Measurements from ENCODE around the gene ACSL5.
"Not testable (repeated sequence)": the region's sequence is repeated elsewhere in the genome, so short reads cannot be mapped to it uniquely, and the experiment has no call there.

Gene ACSL5

DNA sequence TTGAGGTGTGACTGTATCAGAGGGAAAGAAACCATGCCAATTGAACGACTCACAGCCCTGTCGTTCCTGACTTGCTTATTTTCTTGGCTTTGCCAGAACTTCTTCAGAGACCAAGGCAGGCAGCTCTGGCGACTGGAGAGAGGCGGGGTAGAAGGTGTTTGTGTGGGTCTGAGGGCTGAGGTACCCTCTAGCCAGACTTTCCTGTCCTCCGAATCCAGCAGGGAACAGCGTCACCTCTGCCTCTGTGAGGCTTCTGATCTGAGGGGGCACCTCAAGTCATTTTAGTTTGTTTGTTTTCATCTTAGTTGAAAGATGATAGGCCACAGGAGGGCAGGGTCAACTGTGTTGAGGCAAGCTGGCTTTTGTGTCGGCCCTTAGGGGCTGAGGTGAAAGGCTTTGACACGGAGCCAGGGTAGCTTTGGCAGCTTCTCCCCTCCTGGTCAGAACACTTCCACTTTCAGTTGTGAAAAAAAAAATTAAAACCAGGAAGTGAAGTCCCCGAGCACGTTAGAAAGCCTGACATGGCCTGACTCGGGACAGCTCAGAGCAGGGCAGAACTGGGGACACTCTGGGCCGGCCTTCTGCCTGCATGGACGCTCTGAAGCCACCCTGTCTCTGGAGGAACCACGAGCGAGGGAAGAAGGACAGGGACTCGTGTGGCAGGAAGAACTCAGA, 1.9 kb downstream of the ACSL5 start:
- DNase-seq (ENCODE audit: low read depth in 2 of 2): peak in 1 of 2 experiments; percentile 15

DNA sequence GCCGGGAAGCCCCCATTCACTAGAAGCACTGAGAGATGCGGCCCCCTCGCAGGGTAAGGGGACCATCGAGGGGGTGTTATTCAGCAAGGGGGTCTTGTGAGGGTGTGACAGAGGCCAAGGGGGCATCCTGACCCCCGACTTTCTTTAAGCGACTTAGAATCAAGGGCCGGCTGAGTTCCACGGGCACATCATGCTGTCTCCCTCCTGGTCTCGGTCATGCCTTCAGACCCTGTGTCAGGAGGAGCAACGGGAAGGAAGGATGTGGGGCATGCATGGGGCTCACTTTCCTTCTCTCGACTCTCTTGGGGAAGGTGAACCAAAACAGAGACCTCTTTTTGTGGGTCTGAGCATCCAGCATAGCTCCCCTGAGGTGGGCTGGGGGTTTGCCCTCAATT, 2.5 kb downstream of the ACSL5 start:
- no peak for DNase-seq (ENCODE audit: low read depth in 2 of 2)

DNA sequence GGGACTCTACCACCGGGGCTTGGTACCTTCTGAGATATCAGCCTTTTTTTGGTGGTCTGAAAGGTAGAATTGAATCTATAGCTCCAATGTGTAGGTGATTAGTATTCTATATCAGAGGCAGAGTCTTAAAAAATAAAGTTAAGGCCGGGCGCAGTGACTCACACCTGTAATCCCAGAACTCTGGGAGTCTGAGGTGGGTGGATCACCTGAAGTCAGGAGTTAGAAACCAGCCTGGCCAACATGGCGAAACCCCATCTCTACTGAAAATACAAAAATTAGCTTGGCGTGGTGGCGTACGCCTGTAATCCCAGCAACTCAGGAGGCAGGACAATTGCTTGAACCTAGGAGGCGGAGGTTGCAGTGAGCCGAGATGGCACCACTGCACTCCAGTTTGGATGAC, 3.2 kb downstream of the ACSL5 start:
- not testable (repeated sequence) for DNase-seq (ENCODE audit: low read depth in 2 of 2)

DNA sequence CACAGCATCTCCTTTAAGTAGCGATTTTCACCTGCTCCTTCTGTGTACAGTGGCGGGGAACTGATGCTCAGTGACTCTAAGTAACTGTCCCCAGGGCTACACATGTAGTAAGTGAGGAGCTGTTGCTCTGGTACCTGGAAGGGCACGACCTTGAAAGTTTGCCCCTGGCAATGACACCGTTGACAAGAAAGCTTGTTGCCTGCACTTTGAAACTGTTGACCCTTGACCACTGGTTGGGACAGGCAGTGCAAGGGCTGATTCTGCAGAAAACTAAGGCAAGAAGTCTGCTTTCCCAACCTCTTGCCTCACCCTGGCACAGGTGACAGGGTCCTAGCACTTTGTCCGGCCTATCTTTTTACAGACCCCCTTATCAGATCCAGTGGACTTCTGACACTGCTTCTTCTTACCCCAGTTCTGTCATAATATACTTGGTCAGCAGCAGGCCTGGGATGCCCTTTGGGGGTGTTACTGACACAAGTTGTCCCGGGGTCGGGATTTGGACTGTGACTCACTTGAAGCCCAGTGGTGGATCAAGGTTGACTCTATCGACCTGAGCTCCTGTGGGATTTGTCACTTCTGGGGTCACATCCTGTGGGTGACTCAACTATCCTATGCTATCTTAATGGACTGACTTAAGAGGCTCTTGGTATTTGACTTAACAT, 5.8 kb downstream of the ACSL5 start:
- DNase-seq (ENCODE audit: low read depth in 2 of 2): no peak

DNA sequence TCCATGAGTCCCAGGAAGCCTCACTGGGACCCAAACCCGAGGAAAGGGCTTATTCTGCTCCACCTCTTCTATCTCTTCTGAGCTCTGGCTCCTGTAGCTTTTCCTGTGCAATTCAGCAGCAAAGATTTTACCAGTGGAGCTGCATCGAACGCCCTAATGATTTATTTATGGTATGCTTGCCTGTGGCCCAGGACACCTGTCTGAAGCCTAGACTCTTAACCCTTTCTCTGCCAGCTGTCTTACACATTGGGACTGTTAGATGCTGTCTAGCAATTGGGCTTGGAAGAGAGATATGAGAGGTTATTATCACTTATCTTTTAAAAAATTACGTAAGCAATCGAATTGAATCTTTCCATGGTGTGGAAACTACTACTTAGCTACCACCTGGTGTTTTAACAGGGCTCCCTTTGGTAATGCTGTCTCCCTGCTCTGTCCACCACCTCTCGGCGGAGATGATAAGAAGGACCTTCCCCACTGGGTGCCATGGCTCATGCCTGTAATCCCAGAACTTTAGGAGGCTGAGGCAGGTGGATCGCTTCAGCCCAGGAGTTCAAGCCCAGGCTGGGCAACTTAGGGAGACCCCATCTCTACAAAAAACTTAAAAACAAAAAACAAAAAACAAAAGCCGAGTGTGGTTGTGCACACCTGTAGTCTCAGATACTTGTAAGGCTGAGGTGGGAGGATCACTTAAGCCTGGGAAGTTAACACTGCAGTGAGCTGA, 8.8 kb downstream of the ACSL5 start:
- DNase-seq (ENCODE audit: low read depth in 2 of 2): no peak

DNA sequence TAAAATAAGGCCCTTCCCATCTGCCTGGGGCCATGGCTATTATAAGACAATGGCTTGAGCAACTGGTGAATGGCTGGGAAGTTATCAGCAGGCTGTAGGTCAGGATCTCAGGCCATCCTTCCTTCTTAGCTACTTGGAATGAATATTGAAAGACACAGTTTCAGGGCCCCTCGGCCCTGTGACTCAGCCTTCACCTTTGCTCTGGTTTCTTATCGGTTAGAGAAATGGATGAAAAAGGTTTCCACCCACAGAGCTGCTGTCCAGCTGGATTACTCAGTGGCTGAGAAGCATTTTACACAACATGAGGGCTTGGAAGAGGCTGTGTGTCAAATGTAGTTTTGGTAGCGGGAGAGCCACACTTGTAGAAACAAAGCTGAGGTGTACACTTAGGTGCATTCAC, 9.4 kb downstream of the ACSL5 start:
- DNase-seq (ENCODE audit: low read depth in 2 of 2): no peak

DNA sequence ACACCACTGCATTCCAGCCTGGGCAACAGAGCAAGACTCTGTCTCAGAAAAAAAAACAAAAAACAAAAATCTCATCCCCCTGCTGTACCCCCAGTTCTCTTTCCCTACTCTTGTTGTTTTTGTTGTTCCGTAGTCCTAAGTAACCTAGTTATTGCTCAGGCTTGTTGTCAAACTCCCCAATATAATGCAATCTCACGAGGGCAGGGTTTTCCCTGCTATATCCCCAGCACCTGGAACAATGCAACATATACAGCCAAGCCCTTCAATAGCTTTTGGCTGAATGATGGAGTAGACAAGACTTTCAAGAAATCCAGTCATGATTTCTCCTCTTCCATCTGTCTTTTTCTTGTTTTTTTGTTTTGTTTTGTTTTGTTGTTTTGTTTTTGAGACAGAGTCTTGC, 10.2 kb downstream of the ACSL5 start:
- DNase-seq (ENCODE audit: low read depth in 2 of 2): no peak

DNA sequence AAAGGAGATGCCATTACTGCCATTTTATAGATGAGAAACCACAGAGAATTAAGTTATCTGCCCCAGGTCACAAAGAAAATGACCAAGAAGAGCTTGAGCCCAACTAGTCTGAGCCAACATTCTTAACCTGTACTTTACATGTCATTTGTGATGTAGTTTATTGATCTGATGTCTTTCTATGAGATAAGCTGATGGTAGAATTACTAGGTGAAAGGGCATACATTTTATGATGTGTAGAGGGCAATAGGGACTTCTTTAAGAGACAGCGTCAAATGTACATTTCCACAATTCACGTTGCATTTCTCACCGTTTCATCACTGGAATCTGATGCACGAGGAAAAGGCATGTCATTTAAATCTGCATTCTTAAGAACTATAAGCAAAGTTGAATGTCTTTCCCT, 11.3 kb downstream of the ACSL5 start:
- no peak for DNase-seq (ENCODE audit: low read depth in 2 of 2)

DNA sequence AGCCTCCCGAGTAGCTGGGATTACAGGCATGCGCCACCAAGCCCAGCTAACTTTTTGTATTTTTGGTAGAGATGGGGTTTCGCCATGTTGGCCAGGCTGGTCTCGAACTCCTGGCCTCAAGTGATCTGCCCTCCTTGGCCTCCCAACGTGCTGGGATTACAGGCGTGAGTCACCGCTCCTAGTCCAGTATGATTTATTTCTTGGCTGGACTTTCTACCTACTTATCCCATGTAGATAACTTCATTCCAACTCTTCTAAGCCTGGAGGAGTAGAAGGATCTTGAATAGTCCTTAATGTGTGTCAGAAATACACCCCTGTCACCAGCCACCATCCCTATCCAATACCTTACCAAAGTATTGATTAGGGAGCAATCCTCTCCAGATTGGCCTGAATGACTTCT, 14.1 kb downstream of the ACSL5 start:
- DNase-seq (ENCODE audit: low read depth in 2 of 2): not testable (repeated sequence)

DNA sequence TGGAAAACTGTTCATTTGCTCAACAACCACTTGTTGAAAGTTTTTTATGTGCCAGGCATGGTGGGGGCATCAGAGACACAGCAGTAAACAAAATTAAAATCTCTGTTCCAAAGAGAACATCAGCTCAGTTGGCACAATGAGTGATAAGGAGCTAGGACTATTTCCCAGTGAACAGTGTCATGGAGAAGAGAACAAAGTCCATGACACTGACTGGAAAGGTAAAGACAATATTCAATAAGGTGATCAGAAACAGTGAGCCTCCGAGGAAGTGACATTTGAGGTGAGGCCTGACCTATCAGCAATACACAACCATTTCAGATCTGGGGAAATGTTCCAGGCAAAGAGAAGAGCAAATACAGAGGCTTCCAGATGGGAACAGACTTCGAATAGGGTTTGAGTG, 14.6 kb downstream of the ACSL5 start:
- DNase-seq (ENCODE audit: low read depth in 2 of 2): no peak

DNA sequence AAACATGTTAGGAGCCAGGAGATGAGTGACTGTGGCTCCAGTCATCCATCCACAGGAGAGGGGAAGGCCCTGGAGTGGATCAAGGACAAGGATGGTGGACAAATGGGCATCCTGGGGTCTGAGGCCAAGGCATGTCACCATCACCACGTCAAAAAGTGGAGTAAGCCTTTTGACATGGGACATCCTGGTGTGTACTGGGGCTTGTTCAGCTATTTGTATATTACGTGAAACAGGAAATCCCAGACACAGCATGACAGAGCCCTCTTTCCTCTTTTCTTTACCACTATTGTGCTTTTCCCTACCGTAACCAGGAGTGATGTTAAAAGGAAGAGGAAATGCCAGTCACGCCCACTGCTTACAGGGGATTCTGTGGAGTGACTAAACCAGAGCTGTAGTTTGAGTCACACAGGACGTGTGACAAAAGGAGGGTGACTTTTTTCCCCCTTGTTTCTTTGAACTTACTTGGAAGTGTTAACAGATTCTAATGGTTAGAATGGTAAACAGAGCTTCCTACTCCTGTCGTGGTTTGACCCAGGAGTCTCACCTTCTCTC, 15.4 kb downstream of the ACSL5 start:
- no peak for DNase-seq (ENCODE audit: low read depth in 2 of 2)

DNA sequence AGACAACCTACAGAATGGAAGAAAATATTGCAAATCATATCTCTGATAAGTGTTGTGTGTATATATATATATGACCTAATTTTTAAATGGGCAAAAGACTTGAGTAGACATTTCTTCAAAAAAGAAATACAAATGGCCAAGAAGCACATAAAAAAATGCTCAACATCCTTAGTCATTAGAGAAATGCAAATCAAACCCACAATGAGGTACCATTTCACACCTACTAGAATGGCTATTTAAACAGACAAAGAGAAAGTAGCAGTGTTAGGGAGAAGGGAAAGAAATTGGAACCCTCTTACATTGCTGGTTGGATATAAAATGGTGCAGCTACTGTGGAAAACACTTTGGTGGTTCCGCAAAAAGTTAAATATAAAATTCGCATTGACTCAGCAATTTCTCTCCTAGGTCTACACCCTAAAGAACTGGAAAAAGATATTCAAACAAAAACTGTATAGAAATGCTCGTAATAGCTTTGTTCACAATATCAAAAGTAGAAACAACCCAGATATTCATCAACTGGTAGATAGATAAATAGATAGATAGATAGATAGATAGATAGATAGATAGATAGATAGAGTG, 16.3 kb downstream of the ACSL5 start:
- no peak for DNase-seq (ENCODE audit: low read depth in 2 of 2)

DNA sequence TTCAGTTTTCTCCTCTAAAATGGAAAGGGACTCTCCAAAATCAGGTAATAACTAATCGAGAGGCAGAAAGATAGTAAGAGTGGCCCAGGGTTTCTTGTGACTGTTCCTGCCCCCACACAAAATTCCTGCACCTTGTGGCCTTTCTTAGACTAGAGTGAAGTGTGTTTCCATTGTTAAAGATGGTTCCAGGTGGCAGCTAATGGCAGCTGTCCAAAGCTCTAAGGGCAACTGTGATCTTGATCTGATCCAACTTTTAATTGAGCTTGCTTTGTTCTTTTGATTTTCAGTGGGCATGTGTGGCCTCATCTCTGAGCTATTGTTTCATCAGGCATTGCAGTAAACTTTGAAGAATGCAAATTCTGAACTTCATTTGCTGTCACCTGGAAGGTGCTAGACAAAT, 19.4 kb downstream of the ACSL5 start:
- DNase-seq (ENCODE audit: low read depth in 2 of 2): no peak

DNA sequence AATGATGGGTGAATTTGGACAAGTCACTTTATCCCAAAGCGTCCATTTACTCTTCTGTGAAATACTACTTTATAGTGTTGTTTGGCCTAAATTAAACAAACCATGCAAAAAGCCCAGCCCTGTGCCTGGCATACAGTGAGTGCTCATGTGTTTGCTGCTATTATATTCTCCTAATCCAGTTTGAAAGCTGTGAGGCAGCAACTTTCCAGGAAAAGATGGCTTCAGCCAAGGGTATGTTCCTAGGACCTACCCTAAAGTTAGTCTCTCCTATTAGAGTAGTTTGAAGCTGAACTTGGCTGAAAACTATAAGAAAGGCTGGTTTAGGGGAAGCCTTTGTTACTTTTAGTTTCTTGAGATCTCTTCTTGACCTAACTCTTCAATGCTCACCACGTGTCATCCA, 19.9 kb downstream of the ACSL5 start:
- DNase-seq (ENCODE audit: low read depth in 2 of 2): no peak

DNA sequence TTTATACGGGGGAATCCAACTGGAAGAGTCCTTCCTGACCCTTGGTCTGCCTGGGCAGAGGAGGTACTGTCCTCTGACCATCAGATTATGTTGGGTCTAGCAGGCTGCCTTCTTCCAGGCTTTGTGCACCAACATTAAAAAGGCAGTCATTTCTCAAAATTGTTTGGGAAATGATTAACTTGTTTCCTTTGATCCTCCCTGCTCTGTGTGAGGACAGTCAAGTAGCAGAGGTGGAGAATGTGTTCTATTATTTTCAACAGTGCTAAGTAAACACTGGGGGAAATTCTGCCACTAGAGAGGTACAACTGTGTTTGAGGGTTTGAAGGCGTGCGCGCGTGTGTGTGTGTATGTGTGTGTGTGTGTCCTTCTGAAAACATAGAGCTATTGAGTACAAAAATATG, 20.6 kb downstream of the ACSL5 start:
- DNase-seq (ENCODE audit: low read depth in 2 of 2): no peak

DNA sequence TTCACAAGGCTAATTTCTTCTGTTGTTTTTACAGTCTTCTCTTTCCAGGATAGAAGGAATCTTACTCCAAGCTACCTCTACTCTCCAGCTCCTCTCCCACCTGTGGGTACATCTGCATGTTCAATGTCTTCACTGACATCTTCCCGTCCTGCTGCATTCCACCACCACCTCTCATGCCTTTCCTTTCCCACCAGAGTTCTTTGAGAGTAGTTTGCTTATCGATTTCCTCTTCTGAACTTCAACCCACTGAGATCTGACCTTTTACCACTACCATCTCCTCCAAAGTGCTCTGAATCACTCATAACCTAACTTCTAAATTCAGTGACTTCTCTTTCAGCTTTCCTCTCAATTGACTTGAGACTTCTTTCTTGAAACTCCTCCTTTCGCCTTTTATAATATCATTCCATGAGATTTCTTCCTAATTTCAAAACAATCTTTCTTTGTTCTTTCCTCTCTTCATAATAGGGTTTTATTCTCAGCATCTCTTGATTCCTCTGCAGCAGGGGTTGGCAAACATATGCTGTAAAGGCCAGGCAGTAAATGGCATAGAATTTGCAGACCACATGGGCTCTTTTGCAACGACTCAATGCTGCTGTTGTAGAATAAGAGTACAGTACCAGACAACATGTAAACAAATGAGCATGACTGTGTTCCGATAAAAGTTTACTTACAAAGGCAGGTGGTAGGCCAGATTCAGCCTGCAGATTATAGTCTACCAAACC, 22.1 kb downstream of the ACSL5 start:
- no peak for DNase-seq (ENCODE audit: low read depth in 2 of 2)

DNA sequence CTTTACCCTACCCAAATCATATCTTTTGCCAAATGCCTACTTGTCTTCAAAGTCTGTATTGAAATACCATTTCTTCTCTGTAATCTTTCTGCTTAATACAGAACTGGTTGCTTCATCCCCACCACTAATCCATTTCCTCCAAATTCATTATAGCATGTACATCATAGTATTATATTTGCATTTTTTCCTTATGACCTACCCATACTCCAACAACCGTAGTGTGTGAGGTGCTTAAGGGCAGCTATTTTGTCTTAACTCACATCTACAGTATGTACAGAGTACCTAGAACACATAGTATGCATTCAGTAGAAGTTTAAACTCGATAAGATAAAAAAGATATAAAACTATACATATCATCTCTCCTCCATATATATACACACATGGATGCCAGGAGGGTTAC, 23.7 kb downstream of the ACSL5 start:
- DNase-seq (ENCODE audit: low read depth in 2 of 2): no peak

DNA sequence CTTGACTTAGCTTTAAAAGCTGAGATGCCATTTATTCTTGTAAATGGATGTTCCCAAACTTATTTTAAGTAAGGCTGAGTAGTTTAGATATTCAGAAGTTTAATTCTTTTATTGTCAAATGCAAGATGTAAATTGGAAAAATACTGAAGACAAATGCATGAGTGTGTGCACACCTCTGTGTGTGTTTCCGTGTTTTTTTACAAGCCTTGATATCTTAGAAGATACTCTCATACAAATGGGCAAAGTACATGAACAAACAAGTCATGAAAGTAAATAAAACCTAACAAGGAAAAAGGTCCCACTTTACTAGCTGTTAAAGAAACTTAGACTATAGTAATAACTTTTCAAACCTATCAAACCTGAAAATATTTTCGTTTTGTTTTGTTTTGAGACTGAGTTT, 29.0 kb downstream of the ACSL5 start:
- no peak for DNase-seq (ENCODE audit: low read depth in 2 of 2)

DNA sequence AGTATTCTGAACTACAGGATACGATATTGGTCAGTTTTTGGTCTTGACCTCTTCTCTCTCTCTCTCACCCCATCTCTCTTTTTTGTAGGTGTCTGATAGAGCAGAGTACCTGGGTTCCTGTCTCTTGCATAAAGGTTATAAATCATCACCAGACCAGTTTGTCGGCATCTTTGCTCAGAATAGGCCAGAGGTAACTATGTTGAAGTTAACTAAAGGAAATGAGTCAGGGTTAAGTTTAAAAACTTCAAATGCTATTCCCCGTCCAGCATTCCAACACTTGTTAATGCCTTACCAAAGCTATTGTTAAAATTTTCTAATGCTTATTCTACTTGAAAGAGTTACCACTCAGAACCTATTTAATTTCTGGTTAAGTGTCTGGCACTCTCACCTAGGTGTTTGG, 30.7 kb downstream of the ACSL5 start:
- no peak for DNase-seq (ENCODE audit: low read depth in 2 of 2)

DNA sequence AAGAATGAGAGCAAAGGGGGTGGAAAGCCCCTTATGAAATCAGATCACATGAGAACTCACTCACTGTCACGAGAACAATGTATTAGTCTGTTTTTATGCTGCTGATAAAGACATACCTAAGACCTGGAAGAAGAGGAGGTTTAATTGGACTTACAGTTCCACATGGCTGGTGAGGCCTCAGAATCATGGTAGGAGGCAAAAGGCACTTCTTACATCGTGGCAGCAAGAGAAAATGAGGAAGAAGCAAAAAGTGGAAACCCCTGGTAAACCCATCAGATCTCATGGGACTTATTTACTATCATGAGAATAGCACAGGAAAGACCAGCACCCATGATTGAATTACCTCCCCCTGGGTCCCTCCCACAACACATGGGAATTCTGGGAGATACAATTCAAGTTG, 32.9 kb downstream of the ACSL5 start:
- DNase-seq (ENCODE audit: low read depth in 2 of 2): not testable (repeated sequence)

DNA sequence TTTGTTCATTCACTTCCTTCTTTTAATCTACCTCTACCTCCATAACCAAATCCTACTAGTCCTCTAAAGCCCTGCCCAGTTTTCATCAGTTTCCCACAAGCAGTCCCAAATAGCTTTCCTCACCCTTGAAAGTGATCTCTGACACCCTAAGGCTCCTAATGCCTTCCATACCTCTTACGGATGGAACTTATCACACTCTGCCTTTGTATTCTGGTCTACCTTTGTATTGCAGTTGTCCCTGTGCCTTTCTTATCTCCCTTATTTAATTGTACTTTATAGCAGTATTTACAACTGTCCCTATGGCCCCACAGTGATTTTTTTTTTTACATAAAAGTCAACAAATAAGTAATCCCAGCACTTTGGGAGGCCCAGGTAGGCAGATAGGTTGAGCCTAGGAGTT, 33.8 kb downstream of the ACSL5 start:
- no peak for DNase-seq (ENCODE audit: low read depth in 2 of 2)

DNA sequence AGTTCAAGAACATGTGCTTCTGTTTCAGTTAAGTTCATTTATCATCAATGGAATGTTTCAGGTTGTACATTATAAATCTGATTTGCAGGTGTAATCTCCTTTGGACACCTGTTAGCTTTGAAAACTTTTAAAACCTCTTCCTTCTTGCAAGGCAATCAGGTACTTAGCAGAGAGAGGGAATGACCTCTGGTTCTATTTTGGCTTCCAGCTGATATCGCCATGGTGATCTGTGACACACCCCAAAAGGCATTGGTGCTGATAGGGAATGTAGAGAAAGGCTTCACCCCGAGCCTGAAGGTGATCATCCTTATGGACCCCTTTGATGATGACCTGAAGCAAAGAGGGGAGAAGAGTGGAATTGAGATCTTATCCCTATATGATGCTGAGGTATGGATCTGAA, 35.4 kb downstream of the ACSL5 start:
- no peak for DNase-seq (ENCODE audit: low read depth in 2 of 2)
